HUES64 (cell line): ENCODE data around the gene RHOBTB1.

Experiments used
- H3K27ac ChIP-seq: 2 replicates; pipeline ENCODE4 v1.7.0; 2013; ENCODE audit warnings: low read depth, low read length, inconsistent platforms
- H3K27me3 ChIP-seq: 2 replicates; pipeline ENCODE4 v1.6.1; 2013; ENCODE audit warnings: mild to moderate bottlenecking, low read length; ENCODE audit not compliant: insufficient read depth
- H3K36me3 ChIP-seq: 2 replicates; pipeline ENCODE4 v1.6.1; 2013; ENCODE audit warnings: mild to moderate bottlenecking, low read length; ENCODE audit not compliant: insufficient read depth
- H3K4me1 ChIP-seq: 2 replicates; pipeline ENCODE4 v1.6.1; 2013; ENCODE audit warnings: mild to moderate bottlenecking, low read length, moderate library complexity; ENCODE audit not compliant: insufficient read depth
- H3K4me3 ChIP-seq: 2 replicates; pipeline ENCODE4 v1.5.1; 2013; ENCODE audit warnings: mild to moderate bottlenecking, low read length, moderate library complexity
- H3K9ac ChIP-seq: 2 replicates; pipeline ENCODE4 v1.6.1; 2013; ENCODE audit warnings: mild to moderate bottlenecking, low read depth, low read length
- H3K9me3 ChIP-seq: 2 replicates; pipeline ENCODE4 v1.6.1; 2013; ENCODE audit warnings: low read depth, low read length; ENCODE audit not compliant: insufficient read depth
- WGBS: fragments of 150-250, 120-280 bp; methylation state at CpG from one replicate; pipeline ENCODE4 v1.1.7; 2013; ENCODE audit warnings: missing lambda C conversion rate; 5-methylcytosine and 5-hydroxymethylcytosine counted together

The RHOBTB1 gene

GRCh38 chr10:60952067-60952845 lies 8.3 kb upstream of the RHOBTB1 start:
- no peak overlapping the region for H3K9ac ChIP-seq
- H3K4me1 ChIP-seq: no peaks in the 10 kb centered on the region
- no peaks in the 10 kb centered on the region for H3K36me3 ChIP-seq
- no peaks in the 10 kb centered on the region for H3K27me3 ChIP-seq
- no peak overlapping the region for H3K4me3 ChIP-seq
- no peak overlapping the region for H3K27ac ChIP-seq
- no peaks in the 10 kb centered on the region for H3K9me3 ChIP-seq
- 88% methylated on average over 1 of the region's 3 CpGs for WGBS

- no peaks in the 10 kb centered on the region for H3K4me1 ChIP-seq
- H3K9me3 ChIP-seq: no peaks in the 10 kb centered on the region
- no peak overlapping the region for H3K27ac ChIP-seq
- no peaks in the 10 kb centered on the region for H3K36me3 ChIP-seq
- H3K9ac ChIP-seq: no peak overlapping the region
- no peak overlapping the region for H3K4me3 ChIP-seq
- H3K27me3 ChIP-seq: no peaks in the 10 kb centered on the region
- WGBS: 96% methylated on average over 5 of the region's 5 CpGs
Observed at GRCh38 chr10:60951272-60951724, 7.3 kb upstream of the RHOBTB1 start.

GRCh38 chr10:60950300-60950699 lies 6.3 kb upstream of the RHOBTB1 start:
- H3K4me3 ChIP-seq: no peak overlapping the region
- no peaks in the 10 kb centered on the region for H3K9me3 ChIP-seq
- peaks cover 4% of the 10 kb centered on the region for H3K27me3 ChIP-seq
- no peaks in the 10 kb centered on the region for H3K4me1 ChIP-seq
- H3K9ac ChIP-seq: no peak overlapping the region
- H3K36me3 ChIP-seq: no peaks in the 10 kb centered on the region
- no peak overlapping the region for H3K27ac ChIP-seq
- 100% methylated on average over 1 of the region's 3 CpGs for WGBS

- H3K4me1 ChIP-seq: no peaks in the 10 kb centered on the region
- no peak overlapping the region for H3K27ac ChIP-seq
- H3K4me3 ChIP-seq: no peak overlapping the region
- no peaks in the 10 kb centered on the region for H3K9me3 ChIP-seq
- H3K9ac ChIP-seq: no peak overlapping the region
- WGBS: 96% methylated on average over 1 of the region's 1 CpG
- H3K27me3 ChIP-seq: peaks cover 10% of the 10 kb centered on the region
- H3K36me3 ChIP-seq: no peaks in the 10 kb centered on the region
Observed at GRCh38 chr10:60948851-60949250, 4.9 kb upstream of the RHOBTB1 start.

- no peak overlapping the region; the same call in 1 of the 2 replicates for H3K27ac ChIP-seq
- H3K4me1 ChIP-seq: peaks cover 4% of the 10 kb centered on the region; the same call in 1 of the 2 replicates
- H3K36me3 ChIP-seq: no peaks in the 10 kb centered on the region
- H3K4me3 ChIP-seq: peak overlapping the region; percentile 80
- H3K9ac ChIP-seq: peak overlapping the region; percentile 94; the same call in 1 of the 2 replicates
- 83% methylated on average over 3 of the region's 4 CpGs for WGBS
- no peaks in the 10 kb centered on the region for H3K9me3 ChIP-seq
- peaks cover 18% of the 10 kb centered on the region for H3K27me3 ChIP-seq
Observed at GRCh38 chr10:60944910-60945297, 919 bp upstream of the RHOBTB1 start.

- Histone ChIP-seq H3K9ac (peak overlapping the region; percentile 94), H3K4me3 (peak overlapping the region; percentile 80), H3K9me3 (no peaks in the 10 kb centered on the region), H3K27ac (peak overlapping the region; percentile 62), H3K36me3 (no peaks in the 10 kb centered on the region), H3K4me1 (peaks cover 4% of the 10 kb centered on the region; the same call in 1 of the 2 replicates), H3K27me3 (peaks cover 18% of the 10 kb centered on the region)
- WGBS: 2% methylated on average over 44 of the region's 44 CpGs
Observed at GRCh38 chr10:60943316-60944057, 498 bp downstream of the RHOBTB1 start.

GRCh38 chr10:60942788-60943315 lies 1.1 kb downstream of the RHOBTB1 start:
- no peaks in the 10 kb centered on the region for H3K36me3 ChIP-seq
- no peaks in the 10 kb centered on the region for H3K9me3 ChIP-seq
- peaks cover 4% of the 10 kb centered on the region; the same call in 1 of the 2 replicates for H3K4me1 ChIP-seq
- H3K27me3 ChIP-seq: peaks cover 18% of the 10 kb centered on the region
- no peak overlapping the region; the same call in 1 of the 2 replicates for H3K27ac ChIP-seq
- H3K4me3 ChIP-seq: peak overlapping the region; percentile 80
- H3K9ac ChIP-seq: peak overlapping the region; percentile 94
- 60% methylated on average over 13 of the region's 13 CpGs for WGBS

GRCh38 chr10:60942134-60942787 lies 1.7 kb downstream of the RHOBTB1 start:
- Histone ChIP-seq H3K4me3 (no peak overlapping the region), H3K36me3 (no peaks in the 10 kb centered on the region), H3K27ac (no peak overlapping the region), H3K9ac (no peak overlapping the region), H3K9me3 (no peaks in the 10 kb centered on the region), H3K4me1 (peaks cover 4% of the 10 kb centered on the region; the same call in 1 of the 2 replicates), H3K27me3 (peaks cover 18% of the 10 kb centered on the region)
- 95% methylated on average over 2 of the region's 2 CpGs for WGBS

GRCh38 chr10:60940446-60940845 lies 3.5 kb downstream of the RHOBTB1 start:
- Histone ChIP-seq H3K27me3 (peaks cover 15% of the 10 kb centered on the region), H3K4me1 (peaks cover 4% of the 10 kb centered on the region; the same call in 1 of the 2 replicates), H3K9ac (no peak overlapping the region), H3K36me3 (no peaks in the 10 kb centered on the region), H3K4me3 (no peak overlapping the region), H3K27ac (no peak overlapping the region), H3K9me3 (no peaks in the 10 kb centered on the region)
- 89% methylated on average over 3 of the region's 3 CpGs for WGBS

GRCh38 chr10:60937784-60938654 lies 6.0 kb downstream of the RHOBTB1 start:
- Histone ChIP-seq H3K27ac (no peak overlapping the region), H3K36me3 (no peaks in the 10 kb centered on the region), H3K4me3 (no peak overlapping the region), H3K4me1 (peaks cover 2% of the 10 kb centered on the region; the same call in 1 of the 2 replicates), H3K9me3 (no peaks in the 10 kb centered on the region), H3K27me3 (peaks cover 6% of the 10 kb centered on the region), H3K9ac (no peak overlapping the region)
- 93% methylated on average over 4 of the region's 5 CpGs for WGBS
